Astrocyte (in vitro differentiated cells and primary cell): Measurements from ENCODE around the gene EIF4G2.

Experiments used
- EZH2 ChIP-seq: IDR thresholded peaks from 2 replicates; pipeline ENCODE4 v1.6.1; 2012; ENCODE audit warnings: mild to moderate bottlenecking, low read length, inconsistent platforms; ENCODE audit not compliant: insufficient read depth
- TF ChIP-seq, protein P1 (sequence below): IDR thresholded peaks from 2 replicates; pipeline ENCODE4 v1.5.1; 2011; ENCODE audit warnings: low read depth, mild to moderate bottlenecking, inconsistent platforms, low read length, moderate library complexity; ENCODE audit not compliant: insufficient read depth

DNA sequence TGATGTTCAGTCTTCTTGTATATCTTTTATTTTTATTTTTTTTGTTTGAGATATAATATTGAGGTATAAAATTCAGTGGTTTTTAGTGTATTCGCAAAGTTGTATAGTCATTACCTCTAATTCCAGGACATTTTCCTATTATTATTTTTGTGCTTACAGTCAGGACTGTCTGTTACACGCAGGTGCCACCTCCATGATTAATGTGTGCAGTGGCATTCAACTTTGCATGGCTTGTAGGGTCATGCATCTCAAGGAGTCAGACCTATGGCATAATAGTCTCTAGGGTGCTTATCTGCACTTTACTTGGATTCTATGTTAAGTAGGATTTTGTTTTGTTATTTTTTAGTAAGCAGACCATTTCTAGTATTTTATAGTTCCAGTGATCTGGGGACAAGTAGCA, 56.7 kb downstream of the EIF4G2 start:
- TF ChIP-seq EZH2, result no peak
- TF ChIP-seq, protein P1, sequence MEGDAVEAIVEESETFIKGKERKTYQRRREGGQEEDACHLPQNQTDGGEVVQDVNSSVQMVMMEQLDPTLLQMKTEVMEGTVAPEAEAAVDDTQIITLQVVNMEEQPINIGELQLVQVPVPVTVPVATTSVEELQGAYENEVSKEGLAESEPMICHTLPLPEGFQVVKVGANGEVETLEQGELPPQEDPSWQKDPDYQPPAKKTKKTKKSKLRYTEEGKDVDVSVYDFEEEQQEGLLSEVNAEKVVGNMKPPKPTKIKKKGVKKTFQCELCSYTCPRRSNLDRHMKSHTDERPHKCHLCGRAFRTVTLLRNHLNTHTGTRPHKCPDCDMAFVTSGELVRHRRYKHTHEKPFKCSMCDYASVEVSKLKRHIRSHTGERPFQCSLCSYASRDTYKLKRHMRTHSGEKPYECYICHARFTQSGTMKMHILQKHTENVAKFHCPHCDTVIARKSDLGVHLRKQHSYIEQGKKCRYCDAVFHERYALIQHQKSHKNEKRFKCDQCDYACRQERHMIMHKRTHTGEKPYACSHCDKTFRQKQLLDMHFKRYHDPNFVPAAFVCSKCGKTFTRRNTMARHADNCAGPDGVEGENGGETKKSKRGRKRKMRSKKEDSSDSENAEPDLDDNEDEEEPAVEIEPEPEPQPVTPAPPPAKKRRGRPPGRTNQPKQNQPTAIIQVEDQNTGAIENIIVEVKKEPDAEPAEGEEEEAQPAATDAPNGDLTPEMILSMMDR, result no peak
